ENCODE results near the gene CAMK1D.

GRCh38 chr10:12719365-12719764 is 370.0 kb downstream of the CAMK1D start:
- TF ChIP-seq CTCF (conservative IDR thresholded peaks at IDR 0.05; ENCODE audit: low read depth in 2 of 2) (no peak), EZH2 (IDR thresholded peaks at IDR 0.05; ENCODE audit: low read depth, unreplicated experiment) (no peak), EZH2phosphoT487 (IDR thresholded peaks at IDR 0.05; ENCODE audit: unreplicated experiment) (no peak), POLR2AphosphoS5 (IDR thresholded peaks at IDR 0.05; ENCODE audit: low read depth) (no peak), JUNB (IDR thresholded peaks at IDR 0.05; ENCODE audit: unreplicated experiment) (no peak), NANOG (IDR thresholded peaks at IDR 0.05; ENCODE audit: borderline replicate concordance) (no peak)
